A172 (cell line): ENCODE data around the gene RBMS3. TPM values are rescaled to one million over a fixed set of nuclear protein-coding genes. Genes with fewer than 3 reads are reported as not detected.
A peak's percentile ranks its signal among the peaks of the same experiment; 100 is the strongest.

ENCODE experiments used
- DNase-seq: peaks from one replicate; pipeline ENCODE4 v3.0.0-alpha.2; 2015; ENCODE audit warnings: low spot score
- total RNA-seq: library from RNA; depleted of rRNA; stranded (reverse); fragments of >200 nt; shearing (Covaris generic); gene quantifications from 2 replicates; pipeline ENCODE4 v1.2.3, GENCODE V29; 2014

The RBMS3 gene
- total RNA-seq, 1 experiment from 2014 or later = 14.9 TPM

- DNase-seq = no peak
Observed at GRCh38 chr3:29277249-29277648, 3.6 kb upstream of the RBMS3 start.

GRCh38 chr3:29279286-29279685 is 1.6 kb upstream of the RBMS3 start:
- DNase-seq = no peak

GRCh38 chr3:29279806-29280205 is 1.1 kb upstream of the RBMS3 start:
- peak; percentile 14 for DNase-seq

- peak; percentile 44 for DNase-seq
Observed at GRCh38 chr3:29281094-29281343, 148 bp downstream of the RBMS3 start.

DNA sequence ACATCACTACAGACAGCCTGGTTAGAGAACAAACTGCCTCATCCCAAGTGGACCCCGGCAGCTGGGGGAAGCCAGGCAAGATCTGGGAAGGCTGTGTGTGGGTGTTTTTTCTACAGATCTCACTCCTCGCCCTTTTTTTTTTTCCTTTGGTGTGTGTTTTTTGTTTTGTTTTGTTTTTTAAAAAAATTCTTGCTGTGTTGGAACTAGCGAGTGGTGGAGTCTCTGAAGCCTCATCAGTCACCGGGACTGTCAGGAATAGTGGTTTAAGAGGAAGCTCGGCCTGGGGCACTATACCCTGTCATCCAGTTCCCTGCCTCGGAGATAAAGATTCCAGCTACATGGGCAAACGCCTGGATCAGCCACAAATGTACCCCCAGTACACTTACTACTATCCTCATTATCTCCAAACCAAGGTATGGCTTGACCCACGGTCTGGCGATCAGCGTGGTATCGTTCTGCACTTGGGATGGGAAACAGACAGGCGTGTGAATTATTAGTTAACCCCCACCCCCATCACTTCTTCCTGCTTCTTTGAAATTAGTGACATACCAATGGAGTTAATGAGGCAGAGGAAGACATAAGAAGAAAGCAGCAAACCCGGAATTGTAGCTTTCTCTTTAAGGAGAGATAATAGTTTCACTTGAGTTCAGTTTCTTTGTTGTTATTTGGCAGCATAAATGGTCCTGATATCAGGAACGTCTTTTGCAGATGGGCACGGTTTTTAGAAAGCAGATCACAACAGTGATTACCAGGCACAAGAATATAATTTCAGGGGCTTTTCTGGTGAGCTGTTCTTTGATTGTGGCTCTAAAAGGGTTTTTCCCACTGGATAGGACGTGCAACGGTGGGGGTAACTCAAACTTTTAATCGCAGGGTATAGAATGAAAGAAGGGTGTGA is 722 bp downstream of the RBMS3 start:
- peak; percentile 57 for DNase-seq

DNA sequence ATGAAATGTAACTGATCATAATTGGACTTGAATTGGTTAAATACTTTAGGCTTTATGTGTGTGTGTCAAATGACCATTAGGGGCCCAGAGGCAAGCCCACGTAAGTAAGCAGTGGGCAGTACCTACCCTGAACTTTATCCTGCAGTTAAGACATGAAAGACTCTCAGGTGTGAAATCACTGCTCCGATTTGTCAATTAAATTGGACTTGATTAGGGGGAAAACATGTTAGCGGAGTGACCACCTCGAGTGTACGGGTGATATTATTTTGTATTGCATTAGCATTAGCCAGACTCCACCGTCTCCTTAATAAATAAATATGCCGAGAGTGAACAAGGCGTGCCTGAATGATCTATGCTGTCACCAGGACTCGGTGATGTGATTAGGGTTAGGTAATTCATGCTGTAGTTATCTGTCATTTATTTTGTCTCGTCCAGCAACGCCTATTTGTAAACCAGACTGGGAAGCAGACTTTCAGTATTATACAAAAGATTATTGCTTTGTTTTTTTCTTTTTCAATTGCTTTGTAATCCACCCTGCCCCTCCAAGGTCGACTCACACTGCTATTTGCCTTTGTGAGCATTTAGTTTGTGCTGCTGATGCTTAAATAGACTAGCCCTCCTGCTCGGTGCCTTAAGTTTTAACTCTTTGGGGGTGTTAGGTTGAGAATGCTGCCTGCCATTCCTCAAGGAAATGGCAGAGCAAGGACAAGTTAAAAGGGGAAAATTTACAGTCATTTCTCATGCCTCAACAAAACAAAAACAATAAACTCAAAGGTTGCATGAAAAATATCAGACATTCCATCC is 1.8 kb downstream of the RBMS3 start:
- peak; percentile 58 for DNase-seq

DNA sequence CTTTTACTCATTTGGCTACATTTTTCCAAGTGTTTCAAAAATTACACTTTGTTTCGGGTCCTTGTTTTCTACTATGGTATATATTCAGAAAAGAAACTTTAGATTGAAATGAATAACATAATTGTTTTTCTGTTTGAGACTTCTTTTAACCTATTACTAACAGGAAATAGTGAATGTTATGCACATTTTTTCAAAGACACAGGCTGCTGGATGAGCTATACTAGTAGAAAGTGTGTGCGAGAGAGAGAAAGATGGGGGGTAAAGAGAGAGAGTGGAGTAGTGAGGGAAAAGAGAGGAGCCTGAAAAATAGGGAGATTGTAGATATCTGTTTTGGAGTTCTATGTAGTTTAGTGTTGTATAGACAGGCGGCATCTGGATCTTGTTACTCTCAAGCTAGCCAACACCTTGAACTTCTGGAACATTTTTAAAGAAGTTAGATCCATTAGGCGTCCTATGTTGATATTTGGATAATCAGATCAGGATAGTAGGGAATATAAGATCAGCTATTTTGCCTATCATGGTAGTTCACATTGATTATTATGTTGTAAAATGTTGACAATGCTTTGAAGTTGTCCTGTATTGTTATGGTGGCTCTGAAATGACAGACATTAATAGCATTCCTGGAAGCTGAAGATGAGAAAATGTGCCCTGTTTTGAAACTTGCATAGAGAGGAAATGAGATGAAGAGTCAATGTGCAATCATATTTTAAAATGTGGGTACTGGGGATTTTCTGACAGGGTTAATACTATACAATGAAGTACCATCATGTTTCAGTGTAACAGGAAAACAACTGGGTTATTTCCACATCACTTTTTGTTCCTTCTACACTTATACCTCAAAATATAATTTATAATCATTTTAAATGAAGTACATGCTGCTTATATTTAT is 2.6 kb downstream of the RBMS3 start:
- peak; percentile 30 for DNase-seq

- DNase-seq = peak; percentile 31
Observed at GRCh38 chr3:29284497-29284896, 3.6 kb downstream of the RBMS3 start.

DNA sequence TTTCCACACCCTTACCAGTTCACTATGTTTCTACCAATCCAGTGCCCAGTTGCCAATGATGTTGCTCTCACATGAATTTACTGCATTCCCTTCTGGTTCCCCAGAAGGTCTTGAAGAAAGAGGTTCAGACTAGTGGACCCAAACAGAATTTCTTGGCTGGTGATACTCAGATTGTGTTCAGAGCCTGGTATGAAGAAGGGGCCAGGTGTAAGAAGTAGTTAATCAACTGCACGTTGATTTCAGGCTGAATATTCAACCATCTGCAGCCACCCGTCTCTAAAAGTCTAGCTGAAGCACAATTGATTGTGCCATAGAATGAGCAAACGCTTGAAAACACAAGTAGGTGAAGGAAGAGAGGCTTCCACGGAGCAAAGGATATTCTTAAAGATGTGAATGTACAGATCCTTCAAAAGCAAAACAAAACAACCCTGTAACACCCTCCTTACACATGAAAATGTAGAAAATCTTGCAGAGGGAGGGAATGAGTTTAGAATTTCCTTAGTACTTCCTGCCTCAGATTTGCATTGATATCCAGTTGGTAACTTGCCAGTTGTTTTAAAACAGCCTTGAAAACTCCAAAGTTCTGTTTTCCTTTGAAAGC is 4.7 kb downstream of the RBMS3 start:
- peak; percentile 69 for DNase-seq

GRCh38 chr3:29286478-29287240 is 5.8 kb downstream of the RBMS3 start:
- DNase-seq = peak; percentile 40

DNA sequence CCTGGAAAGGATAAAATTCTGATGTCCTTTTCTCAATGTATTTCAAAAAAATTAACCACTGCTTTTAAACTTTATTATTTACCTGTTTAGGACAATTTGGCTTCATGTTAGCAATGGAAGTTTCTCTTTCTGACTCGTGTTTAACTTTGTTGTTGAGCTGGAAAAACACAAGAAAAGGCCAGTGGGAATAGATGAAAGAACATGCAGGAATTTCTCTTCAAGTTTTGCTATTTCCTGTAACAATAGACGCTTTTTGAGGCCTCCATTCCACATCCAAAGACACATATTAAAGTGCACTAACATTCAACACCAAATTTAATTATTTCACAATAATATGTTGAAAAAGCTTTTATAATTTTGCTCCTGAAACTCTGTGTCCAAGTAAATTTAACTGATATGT is 9.7 kb downstream of the RBMS3 start:
- DNase-seq = no peak

- peak; percentile 32 for DNase-seq
Observed at GRCh38 chr3:29291260-29291981, 10.6 kb downstream of the RBMS3 start.

DNA sequence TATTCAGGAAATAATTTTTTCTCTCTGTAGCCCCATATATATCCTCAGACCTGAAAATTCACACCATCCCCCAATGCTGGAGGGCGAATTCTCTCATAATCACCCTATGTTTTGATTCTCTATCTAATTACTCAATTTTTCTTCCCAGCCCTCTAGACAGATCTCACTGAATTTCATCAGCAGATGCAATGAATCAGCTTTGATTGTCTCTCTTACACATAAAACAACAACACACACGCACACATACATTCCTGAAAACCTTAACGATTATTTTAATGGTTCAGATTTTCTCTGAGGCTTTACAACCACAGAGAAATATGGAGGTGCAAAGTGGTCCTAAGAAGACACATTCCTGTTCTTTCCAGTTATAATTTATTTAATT is 11.1 kb downstream of the RBMS3 start:
- no peak for DNase-seq

DNA sequence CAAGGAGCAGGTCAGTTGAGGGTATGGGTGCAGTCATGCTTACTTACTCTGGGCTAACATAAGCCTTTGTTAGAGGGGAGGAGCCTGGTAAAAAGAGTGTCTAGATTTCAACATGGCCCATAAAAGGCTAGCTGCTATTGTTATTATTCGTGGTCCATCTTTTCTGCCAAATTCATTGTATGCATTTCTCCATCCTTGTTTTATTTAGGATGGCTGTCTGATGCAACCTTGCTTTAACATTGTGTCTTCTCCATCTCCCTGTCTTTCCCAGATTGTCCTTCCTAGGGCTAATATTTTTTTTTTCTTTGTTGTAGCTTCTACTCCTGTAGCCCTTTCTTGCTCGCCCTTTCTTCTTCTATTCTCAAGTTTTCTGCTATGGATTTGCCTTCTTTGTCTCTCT is 12.6 kb downstream of the RBMS3 start:
- DNase-seq = no peak

DNA sequence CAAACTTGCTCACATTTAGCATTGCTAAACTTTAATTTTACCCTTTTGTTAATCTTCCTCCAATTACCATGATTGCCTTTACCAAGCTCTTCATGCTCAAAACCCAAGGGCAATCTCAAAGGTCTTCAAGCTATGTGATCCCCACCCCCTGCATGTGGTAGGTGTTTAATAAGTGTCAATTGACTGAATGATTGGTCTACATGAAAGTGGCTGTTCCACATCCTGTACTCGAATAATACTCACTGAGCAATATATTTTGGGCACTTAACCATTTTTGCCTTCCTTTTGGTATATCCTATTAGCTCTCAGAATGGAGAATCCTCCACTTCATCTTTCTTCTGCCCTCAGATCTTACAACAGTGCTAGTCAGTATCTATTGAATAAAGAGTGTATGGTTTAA is 17.1 kb downstream of the RBMS3 start:
- no peak for DNase-seq

DNA sequence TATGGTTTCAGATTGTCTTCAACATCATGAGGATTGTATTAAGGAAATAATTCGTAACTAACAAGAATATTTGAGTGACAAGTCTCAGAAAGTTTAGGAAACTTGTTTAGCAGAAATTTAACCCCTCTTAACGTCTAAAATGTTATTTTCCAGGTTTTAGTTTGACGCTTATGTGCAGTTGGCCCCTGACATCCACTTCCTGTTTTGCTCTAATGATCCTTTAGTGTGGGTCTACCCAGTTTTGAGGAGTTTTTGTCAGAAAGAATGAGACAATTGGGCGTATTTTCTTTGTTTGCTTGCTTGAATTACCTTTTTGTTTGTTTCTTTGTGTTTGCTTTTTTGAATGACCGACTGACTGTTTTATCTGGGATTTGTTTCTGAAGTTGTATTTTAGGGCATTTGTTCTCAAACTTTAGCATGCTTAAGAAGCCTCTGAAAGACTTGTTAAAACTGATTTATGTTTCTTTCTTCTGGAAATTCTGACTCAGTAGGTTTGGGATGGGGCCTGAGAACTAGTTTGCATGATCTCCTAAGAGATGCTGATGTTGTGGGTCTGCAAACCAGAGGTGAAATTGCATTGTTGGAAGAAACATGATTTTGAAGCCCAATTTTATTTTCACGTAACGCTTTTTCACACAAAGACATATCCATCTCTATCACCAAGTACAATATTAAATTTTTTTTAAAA is 20.6 kb downstream of the RBMS3 start:
- no peak for DNase-seq

DNA sequence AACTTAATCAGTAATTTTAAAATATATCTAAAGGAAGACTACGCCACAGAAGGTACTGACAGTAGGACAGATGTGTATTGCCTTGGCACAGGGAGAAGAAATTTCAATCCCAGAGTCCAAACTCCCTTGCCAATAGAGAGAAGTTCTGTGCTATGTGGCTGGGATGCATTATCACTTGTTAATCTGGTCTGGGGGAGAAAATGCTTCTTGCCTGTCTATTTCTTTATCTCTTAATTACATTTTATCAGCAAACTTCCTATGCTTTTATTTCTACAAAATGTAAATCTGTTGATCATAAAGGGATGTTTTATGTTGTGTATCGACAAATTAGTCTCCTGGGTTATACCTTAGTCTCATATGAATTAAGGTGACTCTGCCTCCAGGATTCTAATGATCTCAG is 21.7 kb downstream of the RBMS3 start:
- no peak for DNase-seq

GRCh38 chr3:29307295-29307694 is 26.4 kb downstream of the RBMS3 start:
- DNase-seq = no peak

- no peak for DNase-seq
Observed at GRCh38 chr3:29310865-29311264, 30.0 kb downstream of the RBMS3 start.

DNA sequence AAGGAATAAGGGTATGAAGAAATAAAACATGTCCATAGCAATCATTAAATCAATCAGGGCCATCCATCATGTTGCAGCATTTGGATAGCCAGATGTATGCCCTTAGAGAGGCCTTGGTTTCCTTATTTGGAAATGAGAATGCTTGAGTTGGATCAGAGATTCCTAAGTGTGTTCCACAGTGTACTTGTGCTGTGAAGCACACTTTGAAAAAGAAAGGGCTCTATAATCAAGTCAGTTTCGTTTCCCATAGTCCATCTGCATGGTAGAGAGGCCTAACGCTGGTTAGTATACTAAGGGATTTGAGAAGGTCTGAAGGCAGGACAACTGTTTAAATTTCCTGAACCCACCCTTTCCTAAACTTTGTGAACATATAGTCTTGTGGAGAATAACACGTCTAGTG is 30.9 kb downstream of the RBMS3 start:
- DNase-seq = no peak
